Measurements from ENCODE around the gene KLK15. TPM values are rescaled to one million over a fixed set of nuclear protein-coding genes. Genes with fewer than 3 reads are reported as not detected.
"Not testable (repeated sequence)": the region's sequence is repeated elsewhere in the genome, so short reads cannot be mapped to it uniquely, and the experiment has no call there.

The KLK15 gene
- total RNA-seq, 4 donors from 2014 or later: 1.3 to 3.8 TPM; not detected in 2

GRCh38 chr19:50785329-50785728 lies 48.0 kb downstream of the KLK15 start:
- Histone ChIP-seq H3K27ac (no peak overlapping the region), H3K4me3 (no peak overlapping the region), H3K4me1 (peaks cover 0 to 6% (median 2%) of the 10 kb centered on the region in 4 donors), H3K27me3 (peaks cover 29% of the 10 kb centered on the region), H3K36me3 (no peaks in the 10 kb centered on the region), H3K9me3 (no peaks in the 10 kb centered on the region)
- TF ChIP-seq POLR2AphosphoS5 (IDR thresholded peaks at IDR 0.05): no peak
- no peak for TF ChIP-seq CTCF (IDR thresholded peaks at IDR 0.05)
- no peak for TF ChIP-seq EP300 (IDR thresholded peaks at IDR 0.05; ENCODE audit: low read depth)
- no peak for TF ChIP-seq POLR2A (IDR thresholded peaks at IDR 0.05)
- 47 to 87% methylated on average over 3 to 11 of the region's 12 CpGs for WGBS, 2 donors (ENCODE audit: low coverage in 1 of 2)
- in situ Hi-C loops (cut with MboI; ENCODE audit: low pct_ligation_motif_present in 1 of 4, low pct_unique_long_range_greater_than_20kb in 1 of 4, low sequenced_read_pairs in 3 of 4) (loop anchor here (10.0 to 25.0 kb wide), 3 partner anchors 241 to 431 kb away; no protein-coding TSS in a partner anchor), intact Hi-C loops (cut with DNase I; ENCODE audit: low total_unique reads) (no loop called here)
- no peak for DNase-seq

- peaks cover 0 to 6% (median 2%) of the 10 kb centered on the region in 4 donors for H3K4me1 ChIP-seq
- TF ChIP-seq CTCF (IDR thresholded peaks at IDR 0.05) (no peak), EP300 (IDR thresholded peaks at IDR 0.05; ENCODE audit: low read depth) (no peak), POLR2AphosphoS5 (IDR thresholded peaks at IDR 0.05) (no peak), POLR2A (IDR thresholded peaks at IDR 0.05) (no peak)
- WGBS, 2 donors (ENCODE audit: low coverage in 1 of 2): 89 to 100% methylated on average over 1 to 3 of the region's 3 CpGs
- no peak for DNase-seq
- H3K27me3 ChIP-seq: peaks cover 35% of the 10 kb centered on the region
- no peaks in the 10 kb centered on the region for H3K36me3 ChIP-seq
- in situ Hi-C loops (cut with MboI; ENCODE audit: low pct_ligation_motif_present in 1 of 4, low pct_unique_long_range_greater_than_20kb in 1 of 4, low sequenced_read_pairs in 3 of 4): loop anchor here (10.0 to 25.0 kb wide), 3 partner anchors 240 to 430 kb away; no protein-coding TSS in a partner anchor
- no peak overlapping the region for H3K27ac ChIP-seq
- H3K4me3 ChIP-seq: no peak overlapping the region
- intact Hi-C loops (cut with DNase I; ENCODE audit: low total_unique reads): loop anchor here (5.0 kb wide), 1 partner anchor 417 kb away; the partner anchor contains the start of gene NAPSA
- no peaks in the 10 kb centered on the region for H3K9me3 ChIP-seq
Measured at GRCh38 chr19:50784710-50785109, 48.7 kb downstream of the KLK15 start.

GRCh38 chr19:50783848-50784152 lies 49.6 kb downstream of the KLK15 start:
- H3K27me3 ChIP-seq: peaks cover 44% of the 10 kb centered on the region
- not testable (repeated sequence) for H3K9me3 ChIP-seq, DNase-seq, H3K36me3 ChIP-seq, H3K27ac ChIP-seq, H3K4me1 ChIP-seq, H3K4me3 ChIP-seq
- 39% methylated on average over 8 of the region's 8 CpGs; no CpG with 5 or more reads in 1 of the 2 donors for WGBS, 2 donors (ENCODE audit: low coverage in 1 of 2)
- intact Hi-C loops (cut with DNase I; ENCODE audit: low total_unique reads): loop anchor here (5.0 kb wide), 1 partner anchor 416 kb away; the partner anchor contains the start of gene NAPSA
- in situ Hi-C loops (cut with MboI; ENCODE audit: low pct_ligation_motif_present in 1 of 4, low pct_unique_long_range_greater_than_20kb in 1 of 4, low sequenced_read_pairs in 3 of 4): loop anchor here (10.0 to 25.0 kb wide), 3 partner anchors 239 to 429 kb away; no protein-coding TSS in a partner anchor

- Histone ChIP-seq H3K27ac (no peak overlapping the region), H3K27me3 (peaks cover 73% of the 10 kb centered on the region), H3K36me3 (no peaks in the 10 kb centered on the region), H3K4me1 (peaks cover 0 to 6% (median 2%) of the 10 kb centered on the region in 4 donors), H3K4me3 (no peak overlapping the region), H3K9me3 (no peaks in the 10 kb centered on the region)
- DNase-seq: no peak
- in situ Hi-C loops (cut with MboI; ENCODE audit: low pct_ligation_motif_present in 1 of 4, low pct_unique_long_range_greater_than_20kb in 1 of 4, low sequenced_read_pairs in 3 of 4): loop anchor here (10.0 to 25.0 kb wide), 3 partner anchors 236 to 426 kb away; no protein-coding TSS in a partner anchor
- intact Hi-C loops (cut with DNase I; ENCODE audit: low total_unique reads): loop anchor here (5.0 kb wide), 1 partner anchor 414 kb away; the partner anchor contains the start of gene NAPSA
- no peak for TF ChIP-seq CTCF (IDR thresholded peaks at IDR 0.05)
- no peak for TF ChIP-seq POLR2AphosphoS5 (IDR thresholded peaks at IDR 0.05)
- TF ChIP-seq POLR2A (IDR thresholded peaks at IDR 0.05): no peak
- no peak for TF ChIP-seq EP300 (IDR thresholded peaks at IDR 0.05; ENCODE audit: low read depth)
- 60 to 74% methylated on average over 6 to 16 of the region's 16 CpGs for WGBS, 2 donors (ENCODE audit: low coverage in 1 of 2)
Measured at GRCh38 chr19:50780753-50781435, 52.5 kb downstream of the KLK15 start.

All from transverse colon (tissue), 4 donors.